DOHH2 (cell line): Measurements from ENCODE around the gene GLOD4.

ENCODE experiments used
- CTCF ChIP-seq: fragments of 200-600 bp; sonication (generic); IDR thresholded peaks from one replicate; pipeline ENCODE4 v1.5.1; 2014; ENCODE audit warnings: antibody characterized with exemption, mild to moderate bottlenecking, low read depth, low read length; ENCODE audit not compliant: poor library complexity, severe bottlenecking
- EZH2phosphoT487 ChIP-seq: fragments of 200-600 bp; sonication (generic); IDR thresholded peaks from 2 replicates; pipeline ENCODE4 v1.6.1; 2017; ENCODE audit warnings: borderline replicate concordance, mild to moderate bottlenecking, antibody characterized with exemption, low read length, moderate library complexity, mixed read lengths

GRCh38 chr17:751269-752001, 30.6 kb downstream of the GLOD4 start:
- TF ChIP-seq CTCF (no peak), EZH2phosphoT487 (no peak)
